K562 (cell line): ENCODE measurements around the gene AP3B1. TPM values are rescaled to one million over a fixed set of nuclear protein-coding genes. Genes with fewer than 3 reads are reported as not detected.

Source experiments
- ATAC-seq: fragments of 200-7000 bp; cut with Tn5 transposase; 3 replicates; pipeline ENCODE4 v1.9.1; 2020; ENCODE audit warnings: moderate library complexity
- BruUV-seq: library from RNA; stranded (reverse); fragments of 400-500 nt; replicated peaks from 2 replicates; lab custom pipeline; 2021; lab: Mats Ljungman, UMichigan
- CTCF ChIA-PET: fragments of 300-600 bp; formaldehyde crosslinking; extraction: SDS; loops from one replicate; lab custom pipeline; 2021; ENCODE audit warnings: low intra/inter-chr PET ratio; lab: Yijun Ruan, JAX
- POLR2A ChIA-PET: fragments of 300-600, 350-650 bp; sonication (Branson Sonifier 250); formaldehyde crosslinking; extraction: SDS; loops from one replicate; lab custom pipeline; 2021; ENCODE audit warnings: antibody characterized with exemption, inconsistent platforms; lab: Yijun Ruan, JAX
- DNase-seq, 4 experiments: peaks; one replicate each; pipeline versions ENCODE4 v3.0.0 to v3.0.0-alpha.2; 2011 to 2018; ENCODE audit warnings: low spot score in 3 of 4, mixed read lengths in 3 of 4; ENCODE audit errors: extremely low read depth in 1 of 4
- FAIRE-seq: peaks from 2 replicates; lab custom pipeline; 2011; peaks lifted over from hg19 to GRCh38; lab: Jason Lieb, UNC
- H2AFZ ChIP-seq: 2 replicates; pipeline ENCODE4 v1.6.0; 2011; ENCODE audit warnings: low read depth, low read length, control low read depth, inconsistent platforms
- H3K27ac ChIP-seq: fragments of 200-600 bp; 3 replicates; pipeline ENCODE4 v1.8.0; 2011; ENCODE audit warnings: low read depth, mild to moderate bottlenecking, control low read depth, inconsistent platforms, low read length, moderate library complexity, mixed read lengths; ENCODE audit errors: extremely low read depth
- H3K27me3 ChIP-seq, 2 experiments: fragments of 300-600 bp in 1 of 2; 2 replicates in 1 of 2; 3 replicates in 1 of 2; pipeline versions ENCODE4 v1.6.0 to v1.8.0; 2011; ENCODE audit warnings: inconsistent platforms in 2 of 2, low read length in 2 of 2, mild to moderate bottlenecking in 1 of 2, mixed read lengths in 1 of 2, moderate library complexity in 1 of 2; ENCODE audit not compliant: control insufficient read depth in 2 of 2, insufficient read depth in 2 of 2
- H3K36me3 ChIP-seq: fragments of 300-600 bp; 3 replicates; pipeline ENCODE4 v1.8.0; 2011; ENCODE audit warnings: mild to moderate bottlenecking, low read length, inconsistent platforms; ENCODE audit not compliant: control insufficient read depth, insufficient read depth
- H3K4me1 ChIP-seq, 2 experiments: fragments of 200-600 bp in 1 of 2; replicated peaks in 1 of 2; 2 replicates in 1 of 2; 3 replicates in 1 of 2; pipeline versions ENCODE4 v1.5.1 to v1.8.0; 2011; ENCODE audit warnings: inconsistent platforms in 2 of 2, low read length in 2 of 2, mild to moderate bottlenecking in 1 of 2, mixed read lengths in 1 of 2, moderate library complexity in 1 of 2; ENCODE audit not compliant: control insufficient read depth in 2 of 2, insufficient read depth in 2 of 2
- H3K4me2 ChIP-seq: 2 replicates; pipeline ENCODE4 v1.6.1; 2011; ENCODE audit warnings: low read length, control low read depth, inconsistent platforms, mixed read lengths; ENCODE audit not compliant: insufficient read depth
- H3K4me3 ChIP-seq: fragments of 200-600 bp; sonication (generic), shearing (Covaris generic); 2 replicates; pipeline ENCODE4 v1.5.1; 2016; ENCODE audit warnings: control low read depth, inconsistent platforms
- H3K79me2 ChIP-seq: fragments of 200-600 bp; 3 replicates; pipeline ENCODE4 v1.8.0; 2011; ENCODE audit warnings: low read length, inconsistent platforms; ENCODE audit not compliant: control insufficient read depth, insufficient read depth
- H3K9ac ChIP-seq, 2 experiments: 2 replicates each; pipeline versions ENCODE4 v1.6.0 to v1.6.1; 2011; ENCODE audit warnings: low read depth in 2 of 2, low read length in 2 of 2, control low read depth in 1 of 2, inconsistent platforms in 1 of 2, mild to moderate bottlenecking in 1 of 2, mixed read lengths in 1 of 2; ENCODE audit not compliant: insufficient read depth in 1 of 2
- H3K9me1 ChIP-seq: one replicate; pipeline ENCODE4 v1.6.0; 2011; ENCODE audit warnings: inconsistent platforms, mild to moderate bottlenecking, low read length, moderate library complexity; ENCODE audit not compliant: control insufficient read depth, insufficient read depth
- H3K9me3 ChIP-seq: replicated peaks from 2 replicates; pipeline ENCODE4 v1.5.1; 2011; ENCODE audit warnings: low read depth, low read length, inconsistent platforms; ENCODE audit not compliant: control insufficient read depth, insufficient read depth
- H4K20me1 ChIP-seq: replicated peaks from 2 replicates; pipeline ENCODE4 v1.6.1; 2011; ENCODE audit warnings: low read length, inconsistent platforms, mixed read lengths; ENCODE audit not compliant: control insufficient read depth, insufficient read depth
- EZH2 ChIP-seq: IDR thresholded peaks from 2 replicates; pipeline ENCODE4 v1.6.1; 2012; ENCODE audit warnings: low read depth, mild to moderate bottlenecking, inconsistent platforms, low read length, borderline replicate concordance
- GATA2 ChIP-seq: sonication (generic); formaldehyde crosslinking; IDR thresholded peaks from 2 replicates; pipeline ENCODE4 v1.4.0; 2020; ENCODE audit warnings: mild to moderate bottlenecking, missing genetic modification reagents
- SRF ChIP-seq, 2 experiments: fragments of 250-450, 450-650 bp in 1 of 2; sonication (Bioruptor Pico) in 1 of 2; sonication (generic) in 1 of 2; formaldehyde crosslinking; IDR thresholded peaks; 2 replicates each; pipeline versions ENCODE4 v1.5.0 to v1.5.1; 2020 to 2022; ENCODE audit warnings: mild to moderate bottlenecking in 1 of 2, missing genetic modification reagents in 1 of 2
- STAG1 ChIP-seq: sonication (generic); formaldehyde crosslinking; IDR thresholded peaks from 2 replicates; pipeline ENCODE4 v1.5.0; 2020; ENCODE audit warnings: missing genetic modification reagents, borderline replicate concordance
- TRIM28 ChIP-seq: fragments of 450-650 bp; IDR thresholded peaks from 2 replicates; pipeline ENCODE4 v1.6.1; 2017
- TSHZ1 ChIP-seq: fragments of 250-450 bp; sonication (Bioruptor Pico); IDR thresholded peaks from 2 replicates; pipeline ENCODE4 v1.4.0; 2020; ENCODE audit warnings: mild to moderate bottlenecking, moderate library complexity
- ZNF518B ChIP-seq: fragments of 250-450 bp; sonication (Bioruptor Pico); IDR thresholded peaks from 2 replicates; pipeline ENCODE4 v1.5.0; 2021; ENCODE audit warnings: mild to moderate bottlenecking, moderate library complexity
- WGBS: fragments of 100-300 bp; shearing (Covaris generic); methylation state at CpG from one replicate; pipeline ENCODE4 v1.1.6; 2016; ENCODE audit warnings: low coverage, mixed read lengths; ENCODE audit not compliant: insufficient coverage; ENCODE audit errors: missing lambda C conversion rate; 5-methylcytosine and 5-hydroxymethylcytosine counted together
- in situ Hi-C: fragments of 300-500 bp; cut with MboI; formaldehyde crosslinking; loops from 4 replicates; pipeline ENCODE4 v1.15.0; 2018; ENCODE audit warnings: inconsistent platforms, mixed read lengths
- intact Hi-C: fragments of 100-400 bp; cut with micrococcal nuclease; formaldehyde crosslinking; loops from 2 replicates; pipeline ENCODE4 v1.14.2; 2022
- polyA plus RNA-seq, 8 experiments: library from polyadenylated mRNA; depleted of rRNA in 4 of 8; stranded (reverse) in 5 of 8; unstranded in 3 of 8; fragments of >200 nt; fragmentation: Nextera tagmentation in 2 of 8; fragmentation: Illumina TruSeq in 1 of 8; extraction: Ambion mirVana in 2 of 8; extraction: Trizol in 1 of 8; gene quantifications; 2 replicates each; pipeline versions ENCODE4 v1.2.1 to v1.2.3, GENCODE V29; 2011 to 2014; ENCODE audit warnings: inconsistent platforms in 1 of 8, missing spikeins in 1 of 8
- total RNA-seq, 7 experiments: library from RNA; depleted of rRNA in 6 of 7; stranded (reverse); fragments of >200 nt in 6 of 7; fragmentation: Illumina TruSeq in 2 of 7; extraction: Trizol in 2 of 7; gene quantifications; 2 replicates each; pipeline versions ENCODE4 v1.2.1 to v1.2.3, GENCODE V29; 2011 to 2021; ENCODE audit warnings: low replicate concordance in 1 of 7

The AP3B1 gene
- total and polyA plus RNA-seq, 9 of the 15 experiments (the other 6 are each of a cell fraction or from before 2014, with no cell fraction given), result 21.1 to 61.8 (median 42.2) TPM

GRCh38 chr5:78126536-78126935 lies 168.0 kb downstream of the AP3B1 start (continued):
- no peak for TF ChIP-seq TSHZ1 (CRISPR knock-in tag)
- TF ChIP-seq SRF (CRISPR knock-in tag; IDR thresholded peaks at IDR 0.05), result no peak
- no peak for TF ChIP-seq GATA2 (CRISPR knock-in tag)

DNA sequence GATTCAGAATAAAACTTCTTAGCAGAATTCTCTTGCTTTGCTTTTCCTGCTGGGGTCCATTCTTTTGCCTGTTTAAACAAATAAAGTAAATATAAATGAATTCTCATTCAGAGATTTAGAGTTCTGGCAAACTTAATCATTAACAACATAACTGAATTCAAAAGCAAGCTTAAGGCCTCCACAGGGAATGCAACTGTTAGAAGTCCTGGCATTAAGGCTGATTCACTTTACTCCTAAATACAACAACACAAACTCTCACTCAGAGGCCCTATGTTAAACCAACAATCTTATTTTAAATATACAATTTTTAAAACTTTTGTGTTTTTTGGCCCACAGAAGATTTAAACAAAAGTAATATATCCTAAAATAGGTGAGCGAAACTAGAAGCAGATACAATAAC lies 178.3 kb downstream of the AP3B1 start:
- no peaks in the 10 kb centered on the region for H3K9me1 ChIP-seq
- intact Hi-C loops, result no loop called here
- H2AFZ ChIP-seq, result no peak overlapping the region
- no peaks in the 10 kb centered on the region for H3K79me2 ChIP-seq
- ATAC-seq (no peak), DNase-seq (no peak), FAIRE-seq (no peak)
- H3K4me3 ChIP-seq, result no peak overlapping the region
- no peak overlapping the region for H3K4me2 ChIP-seq
- 91% methylated on average over 1 of the region's 1 CpG for WGBS
- H3K4me1 ChIP-seq, result no peaks in the 10 kb centered on the region
- H4K20me1 ChIP-seq, result no peaks in the 10 kb centered on the region
- peaks cover 25% of the 10 kb centered on the region; the same call in 1 of the 3 replicates for H3K36me3 ChIP-seq
- H3K9me3 ChIP-seq, result no peaks in the 10 kb centered on the region
- H3K27me3 ChIP-seq, result no peaks in the 10 kb centered on the region
- in situ Hi-C loops, result no loop called here
- H3K9ac ChIP-seq, result no peak overlapping the region
- CTCF ChIA-PET, result no interaction called here
- no peak for TF ChIP-seq TRIM28
- TF ChIP-seq ZNF518B (CRISPR knock-in tag), result no peak
- TF ChIP-seq STAG1 (CRISPR knock-in tag), result no peak
- no peak for TF ChIP-seq EZH2
- no peak overlapping the region for H3K27ac ChIP-seq
- BruUV-seq, result no TSS peak
- POLR2A ChIA-PET, result no interaction called here
